Ectodermal cell (in vitro differentiated cells): ENCODE results near the gene RIPOR3.
"Not testable (repeated sequence)": the region's sequence is repeated elsewhere in the genome, so short reads cannot be mapped to it uniquely, and the experiment has no call there.

ENCODE experiments used
- H3K27ac ChIP-seq: 2 replicates; pipeline ENCODE4 v1.7.0; 2013; ENCODE audit warnings: mild to moderate bottlenecking, low read depth, low read length; ENCODE audit not compliant: insufficient read depth, poor library complexity, severe bottlenecking
- H3K27me3 ChIP-seq: 2 replicates; pipeline ENCODE4 v1.7.0; 2013; ENCODE audit warnings: mild to moderate bottlenecking, low read length; ENCODE audit not compliant: insufficient read depth, control insufficient read depth, poor library complexity, severe bottlenecking
- H3K36me3 ChIP-seq: one replicate; pipeline ENCODE4 v1.7.0; 2013; ENCODE audit warnings: low read length; ENCODE audit not compliant: control insufficient read depth, insufficient read depth
- H3K4me1 ChIP-seq: one replicate; pipeline ENCODE4 v1.7.0; 2013; ENCODE audit warnings: low read length; ENCODE audit not compliant: control insufficient read depth, insufficient read depth
- H3K4me3 ChIP-seq: 2 replicates; pipeline ENCODE4 v1.7.0; 2013; ENCODE audit warnings: low read depth, low read length, control low read depth; ENCODE audit not compliant: insufficient read depth
- H3K9me3 ChIP-seq: 2 replicates; pipeline ENCODE4 v1.7.0; 2013; ENCODE audit warnings: mild to moderate bottlenecking, low read length, moderate library complexity; ENCODE audit not compliant: control insufficient read depth
- WGBS, 2 experiments: methylation state at CpG; one replicate each; pipeline ENCODE4 v1.1.7; 2013; ENCODE audit warnings: missing lambda C conversion rate in 2 of 2; 5-methylcytosine and 5-hydroxymethylcytosine counted together

RIPOR3 gene

DNA sequence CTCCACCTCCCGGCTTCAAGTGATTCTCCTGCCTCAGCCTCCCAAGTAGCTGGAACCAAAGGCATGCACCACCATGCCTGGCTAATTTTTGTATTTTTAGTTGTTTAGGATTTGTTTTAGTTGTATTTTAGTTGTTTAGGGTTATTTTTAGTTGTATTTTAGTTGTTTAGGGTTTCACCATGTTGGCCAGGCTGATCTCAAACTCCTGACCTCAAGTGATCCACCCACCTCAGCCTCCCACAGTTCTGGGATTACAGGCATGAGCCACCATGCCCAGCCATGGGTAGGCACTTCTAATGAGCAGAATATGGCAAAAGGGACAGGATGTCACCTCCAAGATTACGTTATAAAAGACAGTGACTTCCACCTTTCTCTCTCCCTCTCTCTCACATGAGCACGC lies 20.3 kb downstream of the RIPOR3 start:
- H3K4me1 ChIP-seq, H3K4me3 ChIP-seq, H3K27ac ChIP-seq, H3K27me3 ChIP-seq, H3K9me3 ChIP-seq, H3K36me3 ChIP-seq: not testable (repeated sequence)
- WGBS, 2 experiments = 65% methylated on average over 3 of the region's 3 CpGs

DNA sequence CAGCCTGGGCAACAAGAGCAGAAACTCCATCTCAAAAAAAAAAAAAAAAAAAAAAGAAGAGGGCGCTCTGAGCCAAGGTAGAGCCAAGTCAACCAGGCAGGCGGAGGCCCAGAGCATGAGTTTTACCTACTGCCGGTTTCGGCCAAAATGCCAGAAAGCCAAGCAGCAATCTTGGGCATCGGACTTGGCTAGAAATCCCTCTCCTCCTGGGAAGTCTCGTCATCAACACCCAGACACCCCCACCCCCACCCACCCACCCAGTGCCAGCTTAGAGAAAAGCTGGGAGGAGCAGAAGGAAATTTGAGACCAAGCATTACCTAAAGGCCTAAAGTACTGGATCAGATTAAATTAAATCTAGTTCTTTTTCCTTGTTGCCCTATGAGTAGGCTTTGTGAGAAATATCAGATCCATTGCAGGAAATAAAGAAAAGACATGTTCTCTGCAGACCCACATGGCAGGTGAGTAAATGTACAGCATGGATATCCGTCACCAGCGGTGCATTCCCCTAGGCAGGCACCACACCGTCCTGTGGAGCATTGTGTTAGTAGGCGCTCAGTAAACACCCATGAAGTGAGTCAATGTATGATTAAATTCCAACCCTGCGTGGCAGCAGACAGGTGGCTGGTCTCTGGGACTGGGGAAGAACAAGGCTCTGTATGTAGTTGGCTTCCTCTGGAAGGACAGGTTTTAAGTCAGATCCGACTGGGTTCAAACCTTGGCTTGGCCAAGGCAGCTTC lies 21.0 kb downstream of the RIPOR3 start:
- 87% methylated on average over 12 of the region's 12 CpGs for WGBS, 2 experiments
- H3K9me3 ChIP-seq = no peaks in the 10 kb centered on the region
- no peaks in the 10 kb centered on the region for H3K4me1 ChIP-seq
- no peaks in the 10 kb centered on the region for H3K36me3 ChIP-seq
- H3K4me3 ChIP-seq = no peak overlapping the region
- H3K27me3 ChIP-seq = no peaks in the 10 kb centered on the region
- no peak overlapping the region for H3K27ac ChIP-seq

DNA sequence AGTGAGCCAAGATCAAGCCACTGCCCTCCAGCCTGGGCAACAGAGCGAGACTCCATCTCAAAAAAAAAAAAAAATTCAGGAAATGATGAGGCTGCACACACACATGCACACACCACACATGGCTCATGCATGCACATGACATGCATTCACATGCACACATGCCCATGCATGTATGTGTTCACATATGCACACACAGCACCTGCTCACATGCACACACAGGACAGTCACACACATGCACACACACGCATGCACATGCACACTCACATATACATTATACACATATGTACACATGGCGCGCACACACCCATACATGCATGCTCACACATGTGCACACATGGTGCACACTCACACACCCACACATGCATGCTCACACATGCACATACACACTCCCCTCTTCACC lies 22.5 kb downstream of the RIPOR3 start:
- Histone ChIP-seq H3K9me3 (no peaks in the 10 kb centered on the region), H3K27ac (no peak overlapping the region), H3K36me3 (no peaks in the 10 kb centered on the region), H3K27me3 (no peaks in the 10 kb centered on the region), H3K4me1 (no peaks in the 10 kb centered on the region), H3K4me3 (no peak overlapping the region)
- WGBS, 2 experiments = 96 to 98% methylated on average over 4 of the region's 4 CpGs

DNA sequence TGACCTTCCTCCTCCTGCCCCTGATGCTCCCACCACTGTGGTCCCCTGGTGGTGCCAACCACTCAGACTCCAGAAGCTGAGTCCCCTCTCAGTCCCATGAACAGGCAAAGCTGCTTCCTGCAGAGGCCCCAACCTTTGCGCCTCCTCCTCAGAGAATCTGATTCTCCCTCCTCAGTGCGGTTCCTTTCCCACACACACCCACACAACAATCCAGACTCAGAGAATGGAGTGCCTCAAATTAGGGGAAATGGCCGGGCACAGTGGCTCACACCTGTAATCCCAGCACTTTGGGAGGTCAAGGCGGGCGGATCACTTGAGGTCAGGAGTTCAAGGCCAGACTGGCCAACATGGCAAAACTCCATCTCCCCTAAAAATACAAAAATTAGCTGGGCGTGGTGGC lies 23.0 kb downstream of the RIPOR3 start:
- no peaks in the 10 kb centered on the region for H3K36me3 ChIP-seq
- WGBS, 2 experiments = 90 to 92% methylated on average over 6 of the region's 6 CpGs
- H3K4me1 ChIP-seq = no peaks in the 10 kb centered on the region
- H3K9me3 ChIP-seq = no peaks in the 10 kb centered on the region
- no peak overlapping the region for H3K27ac ChIP-seq
- no peak overlapping the region for H3K4me3 ChIP-seq
- no peaks in the 10 kb centered on the region for H3K27me3 ChIP-seq

DNA sequence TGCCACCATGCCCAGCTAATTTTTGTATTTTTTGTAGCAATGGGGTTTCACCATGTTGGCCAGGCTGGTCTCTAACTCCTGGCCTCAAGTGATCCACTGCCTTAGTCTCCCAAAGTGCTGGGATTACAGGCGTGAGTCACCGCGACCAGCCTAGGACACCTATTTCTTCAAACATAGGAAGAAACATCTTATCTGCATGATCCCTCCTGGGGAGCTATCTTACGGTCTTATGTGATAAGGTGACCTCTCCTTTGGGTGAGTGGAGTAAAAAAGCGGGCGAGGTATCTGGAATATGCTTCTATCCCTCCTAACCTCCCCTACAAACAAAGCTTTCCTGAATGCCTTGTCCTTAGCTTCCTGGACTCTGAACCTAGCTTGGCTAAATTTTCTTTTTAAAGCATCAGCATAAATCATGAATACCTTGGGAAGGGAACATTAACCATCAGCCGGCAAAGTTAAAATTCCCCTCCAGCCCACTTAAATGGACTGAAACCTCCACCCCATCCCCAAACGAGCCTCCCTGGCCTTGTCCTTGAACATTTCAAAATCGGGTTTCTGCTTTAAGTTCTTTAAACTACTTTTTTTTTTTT lies 24.5 kb downstream of the RIPOR3 start:
- Histone ChIP-seq H3K4me1 (no peaks in the 10 kb centered on the region), H3K36me3 (no peaks in the 10 kb centered on the region), H3K9me3 (no peaks in the 10 kb centered on the region), H3K27me3 (no peaks in the 10 kb centered on the region), H3K27ac (no peak overlapping the region), H3K4me3 (no peak overlapping the region)
- WGBS, 2 experiments = 93% methylated on average over 8 to 9 of the region's 9 CpGs

DNA sequence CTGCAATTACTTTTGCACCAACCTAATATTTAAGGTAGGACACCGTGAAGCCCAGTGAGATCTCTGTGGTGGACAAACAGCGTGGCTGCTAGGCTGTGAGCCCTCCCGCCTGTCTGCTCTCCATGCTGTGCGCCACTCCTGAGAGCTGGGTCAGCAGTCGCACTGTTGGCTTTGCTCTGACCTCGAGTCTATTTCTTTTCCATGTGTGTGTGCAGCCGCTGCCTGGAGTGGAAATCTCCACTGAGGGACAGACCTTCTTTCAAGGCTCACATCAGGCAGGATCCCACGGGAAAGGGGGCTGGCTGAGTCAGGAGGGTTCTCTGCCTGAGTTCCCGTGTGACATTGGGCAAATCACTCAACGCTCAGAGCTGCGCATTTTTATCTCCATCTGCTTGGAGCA lies 27.1 kb downstream of the RIPOR3 start:
- no peaks in the 10 kb centered on the region for H3K27me3 ChIP-seq
- H3K9me3 ChIP-seq = no peaks in the 10 kb centered on the region
- H3K4me1 ChIP-seq = no peaks in the 10 kb centered on the region
- no peaks in the 10 kb centered on the region for H3K36me3 ChIP-seq
- 92 to 94% methylated on average over 11 of the region's 11 CpGs for WGBS, 2 experiments
- H3K4me3 ChIP-seq = no peak overlapping the region
- H3K27ac ChIP-seq = no peak overlapping the region

DNA sequence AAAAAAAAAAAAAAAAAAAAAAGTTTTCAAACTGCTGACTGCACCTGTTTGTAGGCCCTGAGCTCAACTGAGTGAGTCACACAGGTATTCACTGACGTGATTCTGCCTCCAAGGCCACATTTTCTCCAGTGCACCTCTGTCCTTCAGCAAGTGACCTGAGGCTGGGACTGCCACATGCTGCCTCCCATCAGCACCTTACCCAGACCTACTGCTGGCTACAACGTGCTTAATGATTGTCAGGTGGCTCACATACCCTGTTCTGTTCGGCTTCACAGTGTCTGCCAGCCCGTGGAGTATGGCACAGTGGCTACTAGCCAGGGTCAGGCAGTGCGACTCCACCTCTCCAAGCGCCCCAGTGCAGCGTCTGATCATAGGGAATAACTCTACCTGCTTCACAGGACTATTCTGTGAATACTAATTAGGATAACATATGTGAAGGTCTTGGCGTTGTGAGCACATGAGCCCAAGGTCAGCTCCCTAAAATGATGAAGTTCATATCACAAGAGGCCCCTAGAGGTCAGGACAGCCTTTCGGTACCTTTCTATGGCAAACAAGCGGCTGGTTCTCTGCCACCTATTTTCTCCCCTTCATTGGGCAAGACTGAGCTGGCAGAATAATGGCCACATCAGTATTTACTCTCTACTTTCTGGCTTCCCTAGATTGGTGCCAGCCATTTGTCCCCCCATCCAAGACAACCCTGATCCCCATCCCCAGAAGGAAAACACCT lies 28.1 kb downstream of the RIPOR3 start:
- Histone ChIP-seq H3K4me3 (no peak overlapping the region), H3K4me1 (no peaks in the 10 kb centered on the region), H3K27ac (no peak overlapping the region), H3K36me3 (no peaks in the 10 kb centered on the region), H3K9me3 (no peaks in the 10 kb centered on the region), H3K27me3 (no peaks in the 10 kb centered on the region)
- WGBS, 2 experiments = 82 to 83% methylated on average over 10 of the region's 10 CpGs

DNA sequence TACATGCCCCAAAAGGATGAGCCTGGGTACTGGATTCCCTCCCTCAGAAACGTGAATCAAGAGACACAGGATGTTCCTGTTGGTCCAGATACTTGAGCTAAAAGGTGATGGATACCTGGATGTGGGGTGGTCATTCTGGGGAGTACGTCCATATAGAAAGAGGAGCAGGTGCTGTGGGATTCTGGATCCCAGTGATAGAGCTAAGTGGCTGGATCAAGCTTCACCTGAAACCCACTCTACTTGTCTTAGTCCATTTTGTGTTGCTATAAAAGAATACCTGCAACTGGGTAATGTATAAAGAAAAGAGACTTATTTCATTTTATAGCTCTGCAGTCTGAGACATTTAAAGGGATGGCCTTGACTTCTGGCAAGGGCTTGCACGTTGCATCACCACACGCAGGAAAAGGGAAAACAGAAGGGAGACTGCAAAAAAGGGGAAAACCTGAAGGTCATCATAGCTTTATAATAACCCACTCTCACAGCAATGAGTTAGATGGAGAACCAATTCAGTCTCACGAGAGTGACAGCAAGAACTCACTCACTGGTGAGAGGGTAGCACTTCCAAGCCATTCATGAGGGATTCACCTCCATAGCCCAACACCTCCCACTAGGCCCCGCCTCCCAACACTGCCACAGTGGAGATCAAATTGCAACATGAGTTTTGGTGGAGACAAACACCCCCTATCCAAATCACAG lies 31.2 kb downstream of the RIPOR3 start:
- Histone ChIP-seq H3K27me3 (no peaks in the 10 kb centered on the region), H3K4me1 (peaks cover 7% of the 10 kb centered on the region), H3K9me3 (no peaks in the 10 kb centered on the region), H3K27ac (no peak overlapping the region), H3K36me3 (no peaks in the 10 kb centered on the region), H3K4me3 (no peak overlapping the region)
- 85 to 91% methylated on average over 6 of the region's 6 CpGs for WGBS, 2 experiments

DNA sequence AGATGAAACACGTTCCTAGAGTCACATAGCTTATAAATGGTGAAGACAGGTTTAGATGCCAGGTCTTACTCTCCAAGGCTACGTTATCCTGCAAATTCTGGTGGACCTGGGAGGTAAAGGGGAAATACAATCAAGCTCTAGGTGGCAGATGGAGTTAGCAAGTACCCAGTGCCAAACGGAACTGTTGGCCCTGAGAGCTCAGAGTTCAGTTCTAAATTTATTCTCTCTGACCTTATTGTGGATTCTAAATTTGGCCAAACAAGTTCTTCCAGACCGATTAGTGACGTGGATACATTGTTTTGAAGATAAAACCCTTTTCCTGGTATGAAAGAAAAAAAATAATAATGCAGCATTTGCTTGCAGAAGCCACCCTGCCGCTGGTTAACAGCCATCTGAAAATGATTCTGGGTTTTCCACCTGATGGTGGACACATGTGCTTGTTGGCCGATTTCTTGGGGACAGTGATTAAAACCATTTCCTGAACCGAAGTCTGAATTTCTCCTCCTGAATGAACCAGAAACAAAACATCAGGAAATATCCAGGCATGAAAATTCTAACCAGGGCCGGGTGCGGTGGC lies 32.5 kb downstream of the RIPOR3 start:
- Histone ChIP-seq H3K4me3 (no peak overlapping the region), H3K36me3 (no peaks in the 10 kb centered on the region), H3K4me1 (peaks cover 9% of the 10 kb centered on the region), H3K9me3 (no peaks in the 10 kb centered on the region), H3K27ac (no peak overlapping the region), H3K27me3 (no peaks in the 10 kb centered on the region)
- 88 to 90% methylated on average over 10 of the region's 10 CpGs for WGBS, 2 experiments
